ENCODE results near the gene NADK2.

DNA sequence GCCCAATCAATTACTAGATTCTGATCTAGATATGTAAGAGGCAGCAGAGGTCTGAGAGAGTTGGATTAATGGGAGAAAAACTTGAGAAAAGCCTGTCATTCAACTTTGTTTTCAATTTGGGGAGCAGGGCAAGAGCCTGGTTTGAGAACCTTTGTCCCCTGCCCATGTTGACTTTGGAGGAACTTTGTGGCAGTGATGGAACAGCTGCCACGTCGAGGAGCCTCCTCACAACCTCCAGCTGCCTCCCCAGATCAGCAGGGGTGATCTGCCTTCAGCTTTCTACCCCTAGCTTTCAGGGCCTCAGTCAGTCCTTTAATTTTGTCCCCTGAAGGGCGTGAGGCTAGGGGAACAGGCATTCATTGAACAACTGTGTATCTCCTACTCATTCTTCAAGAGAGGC lies 81.1 kb downstream of the NADK2 start:
- TF ChIP-seq, protein P1, sequence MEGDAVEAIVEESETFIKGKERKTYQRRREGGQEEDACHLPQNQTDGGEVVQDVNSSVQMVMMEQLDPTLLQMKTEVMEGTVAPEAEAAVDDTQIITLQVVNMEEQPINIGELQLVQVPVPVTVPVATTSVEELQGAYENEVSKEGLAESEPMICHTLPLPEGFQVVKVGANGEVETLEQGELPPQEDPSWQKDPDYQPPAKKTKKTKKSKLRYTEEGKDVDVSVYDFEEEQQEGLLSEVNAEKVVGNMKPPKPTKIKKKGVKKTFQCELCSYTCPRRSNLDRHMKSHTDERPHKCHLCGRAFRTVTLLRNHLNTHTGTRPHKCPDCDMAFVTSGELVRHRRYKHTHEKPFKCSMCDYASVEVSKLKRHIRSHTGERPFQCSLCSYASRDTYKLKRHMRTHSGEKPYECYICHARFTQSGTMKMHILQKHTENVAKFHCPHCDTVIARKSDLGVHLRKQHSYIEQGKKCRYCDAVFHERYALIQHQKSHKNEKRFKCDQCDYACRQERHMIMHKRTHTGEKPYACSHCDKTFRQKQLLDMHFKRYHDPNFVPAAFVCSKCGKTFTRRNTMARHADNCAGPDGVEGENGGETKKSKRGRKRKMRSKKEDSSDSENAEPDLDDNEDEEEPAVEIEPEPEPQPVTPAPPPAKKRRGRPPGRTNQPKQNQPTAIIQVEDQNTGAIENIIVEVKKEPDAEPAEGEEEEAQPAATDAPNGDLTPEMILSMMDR (conservative IDR thresholded peaks at IDR 0.05; ENCODE audit: low read length): no peak
- no peak for TF ChIP-seq EZH2phosphoT487 (IDR thresholded peaks at IDR 0.05; ENCODE audit: borderline replicate concordance, low read depth, low read length)
